Astrocyte of the spinal cord (primary cell): ENCODE results near the gene OPRM1.

Source experiments
- DNase-seq: peaks from one replicate; pipeline ENCODE4 v3.0.0; 2011; ENCODE audit warnings: low read depth, low spot score
- H3K4me3 ChIP-seq: 2 replicates; pipeline ENCODE4 v1.5.1; 2011; ENCODE audit warnings: low read depth, mild to moderate bottlenecking, low read length, moderate library complexity
- CTCF ChIP-seq: IDR thresholded peaks from 2 replicates; pipeline ENCODE4 v1.5.1; 2012; ENCODE audit warnings: low read depth, mild to moderate bottlenecking, low read length, inconsistent platforms
- in situ Hi-C: cut with HindIII; loops from 2 replicates; pipeline ENCODE4 v1.10.0; 2017; ENCODE audit warnings: low sequenced_read_pairs

The OPRM1 gene

GRCh38 chr6:154202339-154202738 is 163.3 kb downstream of the OPRM1 start:
- in situ Hi-C loops: no loop called here
- TF ChIP-seq CTCF: no peak
- H3K4me3 ChIP-seq: no peak overlapping the region
- no peak for DNase-seq

- in situ Hi-C loops: no loop called here
- no peak for DNase-seq
Observed at GRCh38 chr6:154202958-154203357, 163.9 kb downstream of the OPRM1 start.

GRCh38 chr6:154206141-154206540 is 167.1 kb downstream of the OPRM1 start:
- no peak for DNase-seq
- no peak overlapping the region for H3K4me3 ChIP-seq
- TF ChIP-seq CTCF: no peak
- in situ Hi-C loops: no loop called here

More at GRCh38 chr6:154202958-154203357, 163.9 kb downstream of the OPRM1 start:
- no peak overlapping the region for H3K4me3 ChIP-seq
- TF ChIP-seq CTCF: no peak

GRCh38 chr6:154206996-154207395 is 168.0 kb downstream of the OPRM1 start:
- DNase-seq: no peak
- in situ Hi-C loops: no loop called here
- TF ChIP-seq CTCF: no peak
- H3K4me3 ChIP-seq: no peak overlapping the region

GRCh38 chr6:154209555-154209954 is 170.5 kb downstream of the OPRM1 start:
- in situ Hi-C loops: no loop called here

GRCh38 chr6:154210678-154211077 is 171.6 kb downstream of the OPRM1 start:
- no peak for TF ChIP-seq CTCF
- no peak overlapping the region for H3K4me3 ChIP-seq
- no peak for DNase-seq
- in situ Hi-C loops: no loop called here

More at GRCh38 chr6:154209555-154209954, 170.5 kb downstream of the OPRM1 start:
- H3K4me3 ChIP-seq: no peak overlapping the region
- TF ChIP-seq CTCF: no peak
- no peak for DNase-seq

GRCh38 chr6:154213782-154214181 is 174.7 kb downstream of the OPRM1 start:
- no peak for DNase-seq
- no peak for TF ChIP-seq CTCF
- no peak overlapping the region for H3K4me3 ChIP-seq
- in situ Hi-C loops: no loop called here
